CD4-positive, alpha-beta T cell treated with Interleukin-17A for 4 hours (primary cell): ENCODE measurements around the gene MGAT4B.

Experiments used
- DNase-seq: peaks from one replicate; pipeline ENCODE4 v3.0.0-alpha.2; 2020; ENCODE audit warnings: mixed read lengths

MGAT4B gene

DNA sequence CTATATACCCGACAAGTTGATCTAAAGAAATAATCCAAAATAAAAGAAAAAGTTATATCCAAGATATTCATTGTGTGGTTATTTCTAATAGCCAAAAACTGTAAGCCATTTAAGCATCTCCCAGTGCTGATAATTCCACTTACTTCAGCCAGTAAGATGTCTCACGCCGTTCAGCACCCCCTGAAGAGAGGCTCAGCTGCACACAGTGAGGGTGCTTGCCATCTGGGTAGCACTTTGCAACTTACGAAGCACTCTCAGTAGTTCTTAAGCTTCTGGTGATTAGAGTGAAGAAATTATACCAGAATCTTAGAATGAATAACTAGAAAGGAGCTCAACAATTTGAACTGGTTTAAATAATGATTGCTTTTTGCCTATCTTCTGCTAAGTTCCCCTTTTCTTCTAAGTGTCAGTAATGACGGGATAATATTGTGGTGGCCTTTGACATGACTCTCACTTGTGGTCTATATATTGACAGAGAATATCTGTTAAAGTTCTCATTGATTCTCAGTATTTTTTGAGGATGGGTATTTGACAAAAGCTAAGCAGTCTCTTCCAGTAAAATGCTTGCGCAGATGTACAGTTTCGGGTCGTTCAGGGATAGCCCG, 39.1 kb downstream of the MGAT4B start:
- no peak for DNase-seq

DNA sequence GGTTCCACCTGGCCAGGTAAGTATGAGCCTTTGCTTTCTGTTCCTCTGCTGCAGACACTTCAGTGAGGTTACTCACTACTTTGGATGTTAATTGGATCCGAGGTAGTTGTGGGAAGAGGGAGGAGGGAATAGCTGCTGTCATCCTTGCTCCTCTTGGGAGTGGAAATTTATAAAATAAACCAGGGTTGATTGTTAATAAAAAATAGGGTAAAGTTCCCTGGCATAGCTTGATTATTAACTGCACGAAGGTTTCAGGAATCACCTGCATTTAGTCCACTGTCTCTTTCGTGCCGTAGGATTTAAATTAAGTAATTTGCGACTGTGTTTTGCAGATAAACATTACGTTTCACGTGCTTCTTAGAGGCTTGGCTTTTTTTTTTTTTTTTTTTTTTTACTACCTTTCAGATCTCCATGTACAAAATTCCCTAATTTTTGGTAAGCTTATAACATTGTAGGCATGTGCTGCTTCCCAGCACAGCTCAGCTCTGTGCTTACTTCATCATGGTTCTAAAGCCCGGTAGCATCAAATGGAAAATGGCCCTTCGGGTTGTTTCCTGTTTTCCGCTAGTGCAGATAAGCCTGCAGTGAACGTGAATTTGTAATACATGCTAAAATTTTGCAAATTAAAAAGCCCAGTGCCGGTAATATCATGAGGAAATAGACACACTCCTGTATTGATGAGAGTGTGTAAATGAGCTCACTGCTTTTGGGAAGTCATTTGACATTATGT, 39.8 kb downstream of the MGAT4B start:
- no peak for DNase-seq

DNA sequence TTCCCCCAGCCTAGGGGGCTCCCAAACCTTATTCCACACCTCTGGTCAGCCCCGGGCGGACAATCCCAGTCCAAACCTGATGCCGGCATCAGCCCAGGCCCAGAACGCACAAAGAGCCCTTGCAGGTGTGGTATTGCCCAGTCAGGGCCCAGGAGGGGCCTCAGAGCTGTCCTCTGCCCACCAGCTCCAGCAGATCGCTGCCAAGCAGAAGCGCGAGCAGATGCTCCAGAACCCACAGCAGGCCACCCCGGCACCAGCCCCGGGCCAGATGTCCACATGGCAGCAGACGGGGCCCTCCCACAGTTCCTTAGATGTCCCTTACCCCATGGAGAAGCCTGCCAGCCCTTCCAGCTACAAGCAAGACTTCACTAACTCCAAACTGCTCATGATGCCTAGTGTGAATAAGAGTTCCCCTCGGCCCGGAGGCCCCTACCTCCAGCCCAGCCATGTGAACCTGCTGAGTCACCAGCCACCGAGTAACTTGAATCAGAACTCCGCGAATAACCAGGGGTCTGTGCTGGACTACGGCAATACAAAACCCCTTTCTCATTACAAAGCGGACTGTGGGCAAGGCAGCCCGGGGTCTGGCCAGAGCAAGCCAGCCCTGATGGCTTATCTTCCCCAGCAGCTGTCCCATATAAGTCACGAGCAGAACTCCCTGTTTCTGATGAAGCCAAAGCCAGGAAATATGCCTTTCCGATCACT, 40.5 kb downstream of the MGAT4B start:
- no peak for DNase-seq

DNA sequence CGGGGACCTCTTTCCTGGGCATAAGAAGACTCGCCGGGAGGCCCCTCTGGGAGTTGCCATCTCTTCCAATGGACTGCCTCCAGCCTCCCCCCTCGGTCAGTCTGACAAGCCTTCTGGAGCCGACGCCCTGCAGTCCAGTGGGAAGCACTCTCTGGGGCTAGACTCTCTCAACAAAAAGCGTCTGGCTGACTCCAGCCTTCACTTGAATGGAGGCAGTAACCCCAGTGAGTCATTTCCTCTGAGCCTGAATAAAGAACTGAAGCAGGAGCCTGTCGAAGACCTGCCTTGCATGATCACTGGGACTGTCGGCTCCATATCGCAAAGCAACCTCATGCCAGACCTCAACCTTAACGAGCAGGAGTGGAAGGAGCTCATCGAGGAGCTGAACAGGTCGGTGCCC, 41.3 kb downstream of the MGAT4B start:
- no peak for DNase-seq

DNA sequence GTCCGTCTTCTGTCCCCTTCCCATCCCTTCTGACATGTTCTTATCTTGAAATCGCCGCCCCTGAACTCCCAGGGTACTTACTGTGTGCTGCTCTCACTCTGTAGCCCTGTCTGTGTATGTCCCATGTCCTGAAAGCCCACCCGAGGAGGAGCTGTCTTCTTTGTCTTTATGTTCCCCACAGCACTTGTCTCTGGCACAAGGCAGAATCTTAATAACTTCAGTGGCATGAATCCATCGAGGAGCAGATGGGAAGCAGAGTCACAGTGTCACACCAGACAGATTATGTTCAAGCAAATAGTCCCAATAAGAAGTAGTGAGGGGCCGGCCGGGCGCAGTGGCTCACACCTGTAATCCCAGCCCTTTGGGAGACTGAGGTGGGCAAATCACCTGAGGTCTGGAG, 42.6 kb downstream of the MGAT4B start:
- no peak for DNase-seq

DNA sequence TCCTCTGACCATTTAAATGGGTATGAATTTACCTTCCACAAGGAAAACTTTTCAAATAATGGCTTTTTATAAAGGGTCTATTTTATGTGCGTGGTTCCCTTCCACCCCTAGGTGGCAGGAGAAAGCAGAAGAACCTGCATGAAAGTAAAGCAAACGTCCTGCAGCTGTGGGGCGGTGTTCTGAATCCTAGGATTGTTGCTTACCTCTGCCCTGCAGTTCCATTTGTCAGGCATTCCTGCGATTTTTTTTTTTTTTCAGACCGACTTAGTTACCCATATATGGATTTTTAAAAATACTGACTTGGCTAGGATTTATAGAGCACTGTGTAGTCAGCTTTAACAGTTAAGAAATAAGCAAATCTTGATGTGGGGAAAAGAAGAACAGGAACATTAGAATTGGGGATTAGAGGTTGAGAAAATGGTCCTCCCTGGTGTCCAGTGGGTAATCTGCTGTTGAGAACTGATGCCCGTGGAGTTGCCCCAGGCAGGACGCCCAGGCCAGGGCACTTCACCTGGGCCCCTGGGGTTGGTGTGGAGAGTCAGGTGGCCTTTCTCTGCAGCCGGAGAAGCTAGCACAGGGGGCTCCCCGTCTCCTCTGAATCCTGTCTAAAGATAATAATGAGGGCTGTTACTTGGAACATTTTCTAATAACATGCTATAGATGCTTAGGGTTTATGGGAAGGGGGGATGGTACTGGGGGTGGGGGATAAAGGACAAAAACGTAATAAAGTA, 43.3 kb downstream of the MGAT4B start:
- peak; percentile 65 for DNase-seq

DNA sequence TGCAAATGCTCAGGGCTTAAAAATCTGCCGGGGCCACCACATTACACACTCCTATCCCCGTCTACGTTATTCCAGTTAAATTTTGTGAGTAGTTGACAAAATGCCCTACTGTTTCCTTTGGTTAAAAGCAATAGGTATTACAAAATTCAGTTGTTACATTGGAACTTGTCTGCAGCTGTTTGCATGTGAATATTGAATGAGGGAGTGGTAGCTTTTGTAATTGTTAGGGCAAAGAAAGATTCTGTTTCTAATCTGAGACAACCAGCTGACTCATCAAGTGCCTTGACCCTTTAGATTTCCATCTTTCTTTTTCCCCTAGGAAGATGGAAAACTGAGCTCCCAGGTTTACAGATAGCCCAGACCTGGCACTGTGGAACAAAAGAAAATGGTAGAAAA, 43.9 kb downstream of the MGAT4B start:
- no peak for DNase-seq

DNA sequence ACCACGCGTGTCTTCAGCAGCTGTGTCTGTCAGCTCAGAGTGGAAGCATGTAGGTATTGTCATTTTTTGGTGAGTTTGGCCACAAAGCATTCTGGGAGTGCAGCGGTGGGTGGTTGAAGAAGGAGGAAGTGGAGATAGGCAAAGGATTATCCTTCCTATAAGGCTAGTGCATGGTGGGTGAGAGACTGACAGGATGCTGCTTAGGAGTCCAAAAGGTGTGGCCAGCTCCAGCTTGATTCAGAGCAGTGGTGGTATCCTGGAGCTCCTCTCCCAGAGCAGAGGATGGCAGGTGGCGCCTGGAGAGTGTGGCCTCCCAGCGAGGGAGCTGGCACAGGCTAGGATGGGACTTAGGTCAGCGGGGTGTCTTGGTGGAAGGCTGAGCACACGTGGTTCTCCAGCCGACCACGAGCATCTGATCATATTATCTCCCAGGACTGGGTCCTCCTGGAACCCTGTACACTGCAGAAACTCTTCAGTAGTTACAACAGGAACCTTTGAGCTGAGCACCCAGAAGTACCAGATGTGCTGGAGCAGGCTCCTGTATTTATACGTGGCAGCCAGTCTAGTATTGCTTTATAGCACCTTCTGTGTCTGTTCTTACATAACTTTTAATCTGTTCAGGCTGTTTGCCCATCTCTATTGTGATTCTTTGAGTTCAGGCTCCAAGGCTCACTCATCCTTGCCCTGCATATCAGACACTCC, 44.4 kb downstream of the MGAT4B start:
- peak; percentile 29 for DNase-seq

DNA sequence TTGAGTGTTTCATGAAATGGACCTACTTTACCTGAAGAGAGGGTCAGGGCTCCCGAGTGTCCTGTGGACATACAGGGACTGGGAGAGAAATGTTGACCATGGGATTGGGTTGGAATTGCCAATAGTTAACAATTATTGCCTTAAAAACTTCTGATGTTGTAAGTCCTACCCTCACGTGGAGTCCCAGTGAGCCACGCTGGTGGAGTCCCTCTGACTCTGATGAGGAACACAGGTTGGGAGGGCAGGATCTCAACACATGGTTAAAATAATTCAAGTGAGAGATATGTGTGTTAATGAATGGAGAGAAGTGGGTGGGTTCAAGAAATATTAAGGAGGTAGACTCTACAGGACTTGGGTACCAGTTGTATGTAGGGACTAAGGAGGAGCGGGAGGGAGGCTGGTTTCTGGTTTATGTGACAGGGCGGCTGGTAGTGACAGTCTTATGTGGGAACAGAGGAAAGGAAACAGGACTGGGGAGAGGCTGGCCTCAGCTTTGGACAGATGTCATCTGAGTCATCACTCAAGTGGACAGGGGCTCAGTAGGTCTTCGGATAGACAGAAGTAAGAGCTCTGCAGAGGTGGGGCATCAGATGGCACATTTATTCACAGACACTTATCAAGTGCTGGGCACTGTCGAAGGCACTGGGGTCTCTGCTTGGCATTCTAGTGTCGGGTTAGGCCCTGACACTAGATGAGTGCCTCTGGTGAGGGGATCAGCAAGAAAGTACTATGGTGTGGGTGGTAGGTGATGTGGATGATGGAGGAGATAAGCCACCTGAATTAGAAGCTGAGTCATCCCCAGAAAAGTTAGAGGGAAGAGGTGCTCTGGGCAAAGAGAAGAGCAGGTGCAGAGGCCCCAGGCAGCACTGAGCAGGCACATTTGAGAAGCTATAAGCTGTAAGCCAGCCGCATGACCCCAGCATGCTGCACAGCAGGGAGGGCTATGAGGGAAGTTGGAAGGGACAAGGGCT, 46.8 kb downstream of the MGAT4B start:
- DNase-seq = peak; percentile 11

DNA sequence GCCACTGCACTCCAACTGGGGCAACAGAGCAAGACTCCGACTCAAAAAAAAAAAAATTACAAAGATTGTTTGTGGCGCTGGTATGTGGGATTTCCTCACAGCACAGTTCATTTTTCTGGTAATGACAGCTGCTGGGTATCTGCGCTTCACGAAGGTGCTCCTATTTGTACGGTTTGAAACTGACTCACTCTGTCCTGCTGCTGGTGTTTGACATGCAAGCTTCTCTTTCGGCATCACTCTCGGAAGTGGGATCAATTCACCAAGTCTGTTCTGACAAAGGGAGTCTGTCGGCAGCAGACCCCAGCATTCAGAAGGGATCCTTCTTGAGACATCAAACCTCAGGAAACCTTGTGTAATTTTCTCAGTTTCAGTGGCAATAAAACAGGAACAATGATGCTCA, 47.7 kb downstream of the MGAT4B start:
- DNase-seq = no peak

DNA sequence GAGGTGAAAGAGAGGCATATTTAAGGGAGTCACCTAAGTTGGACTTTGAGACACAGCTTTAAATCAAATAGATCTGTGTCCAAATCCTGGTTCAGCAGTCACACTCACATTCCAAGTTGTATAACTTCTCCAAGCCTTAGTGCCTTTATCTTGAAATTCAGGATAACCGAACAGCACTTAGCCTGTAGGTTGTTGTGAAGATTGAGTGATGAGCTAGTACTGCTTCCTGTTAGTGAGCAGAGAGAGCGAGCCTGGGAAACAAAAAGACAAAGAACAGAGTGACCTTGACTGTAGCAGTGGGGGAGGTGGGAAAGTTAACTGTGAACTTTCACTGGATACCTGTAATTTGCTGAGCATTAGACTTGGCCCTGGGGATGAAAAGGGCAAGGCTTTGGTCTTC, 51.6 kb downstream of the MGAT4B start:
- DNase-seq = no peak

DNA sequence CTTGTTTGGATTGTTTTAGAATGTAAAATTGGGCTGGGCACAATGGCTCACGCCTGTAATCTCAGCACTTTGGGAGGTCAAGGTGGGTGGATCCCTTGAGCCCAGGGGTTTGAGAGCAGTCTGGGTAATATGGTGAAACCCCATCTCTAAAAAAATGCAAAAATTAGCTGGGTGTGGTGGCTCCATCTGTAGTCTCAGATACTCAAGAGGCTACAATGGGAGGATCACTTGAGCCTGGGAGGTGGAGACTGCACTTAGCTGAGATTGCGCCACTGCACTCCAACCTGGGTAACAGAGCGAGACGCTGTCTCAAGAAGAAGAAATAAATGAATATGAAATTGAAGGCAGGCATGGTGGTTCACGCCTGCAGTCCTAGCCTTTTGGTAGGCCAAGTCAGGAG, 52.7 kb downstream of the MGAT4B start:
- DNase-seq = no peak

DNA sequence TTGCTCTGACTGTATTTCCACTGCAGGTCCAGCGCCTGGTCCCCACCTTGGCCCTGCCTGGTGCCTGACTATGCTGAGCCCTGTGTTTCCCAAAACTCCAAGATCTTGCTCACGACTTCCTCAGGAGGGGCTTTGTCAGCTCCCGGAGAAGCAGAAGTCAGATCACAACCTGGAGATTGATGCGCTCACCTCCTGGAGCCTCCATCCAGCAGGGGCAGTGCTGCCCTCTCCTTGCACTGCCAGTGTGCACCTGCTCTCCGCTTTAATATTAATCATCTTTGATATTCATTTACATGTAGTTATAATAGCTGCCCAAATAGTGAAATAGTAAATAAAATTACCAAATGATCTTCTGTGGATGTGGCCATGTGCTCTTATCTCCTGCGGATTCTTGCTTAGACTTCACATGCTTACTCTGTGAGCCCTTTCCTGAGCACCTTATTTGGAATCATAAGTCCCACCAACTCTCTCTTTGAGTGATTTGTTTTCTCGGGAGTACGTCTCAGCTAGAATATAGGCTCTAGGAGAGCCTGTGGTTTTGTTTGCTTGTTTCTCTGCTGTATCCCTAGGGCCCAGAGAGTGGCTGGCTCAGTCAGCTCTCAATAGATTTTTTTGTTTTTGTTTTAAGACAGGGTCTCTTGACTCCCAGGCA, 56.7 kb downstream of the MGAT4B start:
- DNase-seq = no peak

DNA sequence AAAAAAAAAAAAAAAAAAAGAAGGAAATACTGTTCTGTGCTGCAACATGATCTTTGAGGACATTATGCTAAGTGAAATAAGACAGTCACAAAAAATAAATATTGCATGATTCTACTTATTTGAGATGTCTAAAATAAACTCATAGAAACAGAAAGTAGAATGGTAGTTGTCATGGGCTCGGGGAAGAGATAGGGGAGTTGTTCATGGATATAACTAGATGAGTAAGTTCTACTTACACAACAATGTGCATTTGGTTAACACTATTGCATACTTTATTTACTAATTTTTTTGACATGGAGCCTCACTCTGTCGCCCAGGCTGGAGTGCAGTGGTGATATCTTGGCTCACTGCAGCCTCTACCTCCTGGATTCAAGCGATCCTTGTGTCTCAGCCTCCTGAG, 58.9 kb downstream of the MGAT4B start:
- no peak for DNase-seq
